Measurements from ENCODE around the gene BUB1B. TPM values are rescaled to one million over a fixed set of nuclear protein-coding genes. Genes with fewer than 3 reads are reported as not detected.
"Not testable (repeated sequence)": the region's sequence is repeated elsewhere in the genome, so short reads cannot be mapped to it uniquely, and the experiment has no call there.

Gene BUB1B
- polyA plus RNA-seq, 1 donor (not counting 4 experiments of a cell fraction or from before 2014, with no cell fraction given) = 19.7 TPM

GRCh38 chr15:40151499-40151898 is 9.4 kb upstream of the BUB1B start:
- no peaks in the 10 kb centered on the region for H3K9me1 ChIP-seq (ENCODE audit: control insufficient read depth, extremely low read depth, insufficient read depth, low read length)
- no peaks in the 10 kb centered on the region for H3K36me3 ChIP-seq (ENCODE audit: control insufficient read depth in 2 of 2, extremely low read depth in 1 of 2, insufficient read depth in 2 of 2, low read length in 2 of 2)
- no peaks in the 10 kb centered on the region for H3K79me2 ChIP-seq (ENCODE audit: control insufficient read depth, insufficient read depth, low read length)
- H3K4me2 ChIP-seq (ENCODE audit: control insufficient read depth, extremely low read depth, insufficient read depth, low read depth, low read length) = peak overlapping the region; percentile 43
- FAIRE-seq (no peak), DNase-seq (ENCODE audit: low read depth, low spot score) (no peak)
- no peaks in the 10 kb centered on the region for H3K27me3 ChIP-seq (ENCODE audit: control insufficient read depth, extremely low read depth, insufficient read depth, low read length)
- no peak overlapping the region for H3K27ac ChIP-seq (ENCODE audit: control insufficient read depth, insufficient read depth, low read length)
- no peak for TF ChIP-seq EZH2 (IDR thresholded peaks at IDR 0.05; ENCODE audit: low read length)
- TF ChIP-seq, protein P1, sequence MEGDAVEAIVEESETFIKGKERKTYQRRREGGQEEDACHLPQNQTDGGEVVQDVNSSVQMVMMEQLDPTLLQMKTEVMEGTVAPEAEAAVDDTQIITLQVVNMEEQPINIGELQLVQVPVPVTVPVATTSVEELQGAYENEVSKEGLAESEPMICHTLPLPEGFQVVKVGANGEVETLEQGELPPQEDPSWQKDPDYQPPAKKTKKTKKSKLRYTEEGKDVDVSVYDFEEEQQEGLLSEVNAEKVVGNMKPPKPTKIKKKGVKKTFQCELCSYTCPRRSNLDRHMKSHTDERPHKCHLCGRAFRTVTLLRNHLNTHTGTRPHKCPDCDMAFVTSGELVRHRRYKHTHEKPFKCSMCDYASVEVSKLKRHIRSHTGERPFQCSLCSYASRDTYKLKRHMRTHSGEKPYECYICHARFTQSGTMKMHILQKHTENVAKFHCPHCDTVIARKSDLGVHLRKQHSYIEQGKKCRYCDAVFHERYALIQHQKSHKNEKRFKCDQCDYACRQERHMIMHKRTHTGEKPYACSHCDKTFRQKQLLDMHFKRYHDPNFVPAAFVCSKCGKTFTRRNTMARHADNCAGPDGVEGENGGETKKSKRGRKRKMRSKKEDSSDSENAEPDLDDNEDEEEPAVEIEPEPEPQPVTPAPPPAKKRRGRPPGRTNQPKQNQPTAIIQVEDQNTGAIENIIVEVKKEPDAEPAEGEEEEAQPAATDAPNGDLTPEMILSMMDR (optimal IDR thresholded peaks at IDR 0.05 in 1 of 3, IDR thresholded peaks at IDR 0.05 in 1 of 3, conservative IDR thresholded peaks at IDR 0.05 in 1 of 3; ENCODE audit: extremely low read depth in 1 of 3, insufficient read depth in 2 of 3, low read length in 3 of 3) = no peak
- no peak overlapping the region for H3K9ac ChIP-seq (ENCODE audit: control insufficient read depth, extremely low read depth, insufficient read depth, low read length)
- H3K9me3 ChIP-seq (ENCODE audit: control insufficient read depth, low read depth, low read length) = no peaks in the 10 kb centered on the region
- H3K4me1 ChIP-seq (ENCODE audit: control insufficient read depth, extremely low read depth, insufficient read depth, low read length) = peaks cover 49% of the 10 kb centered on the region
- no peaks in the 10 kb centered on the region for H4K20me1 ChIP-seq (ENCODE audit: control insufficient read depth, extremely low read depth, insufficient read depth, low read length)
- no peak overlapping the region for H3K4me3 ChIP-seq (ENCODE audit: control insufficient read depth in 2 of 3, extremely low read depth in 1 of 3, insufficient read depth in 2 of 3, low read depth in 1 of 3, low read length in 3 of 3)
- H2AFZ ChIP-seq (ENCODE audit: control insufficient read depth, low read length) = no peak overlapping the region
- dilution Hi-C loops (cut with MboI; ENCODE audit: extremely low pct_ligation_motif_present, low sequenced_read_pairs) = no loop called here

- TF ChIP-seq, protein P1 (optimal IDR thresholded peaks at IDR 0.05 in 1 of 3, IDR thresholded peaks at IDR 0.05 in 1 of 3, conservative IDR thresholded peaks at IDR 0.05 in 1 of 3; ENCODE audit: extremely low read depth in 1 of 3, insufficient read depth in 2 of 3, low read length in 3 of 3) = no peak
- TF ChIP-seq EZH2 (IDR thresholded peaks at IDR 0.05; ENCODE audit: low read length) = no peak
- Histone ChIP-seq H3K4me3 (ENCODE audit: control insufficient read depth in 2 of 3, extremely low read depth in 1 of 3, insufficient read depth in 2 of 3, low read depth in 1 of 3, low read length in 3 of 3) (no peak overlapping the region), H3K36me3 (ENCODE audit: control insufficient read depth in 2 of 2, extremely low read depth in 1 of 2, insufficient read depth in 2 of 2, low read length in 2 of 2) (no peaks in the 10 kb centered on the region), H3K9me3 (ENCODE audit: control insufficient read depth, low read depth, low read length) (no peaks in the 10 kb centered on the region), H4K20me1 (ENCODE audit: control insufficient read depth, extremely low read depth, insufficient read depth, low read length) (no peaks in the 10 kb centered on the region), H3K27me3 (ENCODE audit: control insufficient read depth, extremely low read depth, insufficient read depth, low read length) (no peaks in the 10 kb centered on the region), H3K79me2 (ENCODE audit: control insufficient read depth, insufficient read depth, low read length) (no peaks in the 10 kb centered on the region), H3K9me1 (ENCODE audit: control insufficient read depth, extremely low read depth, insufficient read depth, low read length) (no peaks in the 10 kb centered on the region), H3K4me2 (ENCODE audit: control insufficient read depth, extremely low read depth, insufficient read depth, low read depth, low read length) (peak overlapping the region; percentile 43), H3K27ac (ENCODE audit: control insufficient read depth, insufficient read depth, low read length) (no peak overlapping the region), H3K4me1 (ENCODE audit: control insufficient read depth, extremely low read depth, insufficient read depth, low read length) (peaks cover 46% of the 10 kb centered on the region), H3K9ac (ENCODE audit: control insufficient read depth, extremely low read depth, insufficient read depth, low read length) (no peak overlapping the region), H2AFZ (ENCODE audit: control insufficient read depth, low read length) (no peak overlapping the region)
- dilution Hi-C loops (cut with MboI; ENCODE audit: extremely low pct_ligation_motif_present, low sequenced_read_pairs) = no loop called here
- no peak for DNase-seq (ENCODE audit: low read depth, low spot score)
- no peak for FAIRE-seq
Observed at GRCh38 chr15:40151991-40152390, 8.9 kb upstream of the BUB1B start.

- H3K4me3 ChIP-seq (ENCODE audit: control insufficient read depth in 2 of 3, extremely low read depth in 1 of 3, insufficient read depth in 2 of 3, low read depth in 1 of 3, low read length in 3 of 3); H3K36me3 ChIP-seq (ENCODE audit: control insufficient read depth in 2 of 2, extremely low read depth in 1 of 2, insufficient read depth in 2 of 2, low read length in 2 of 2); H3K9me1 ChIP-seq (ENCODE audit: control insufficient read depth, extremely low read depth, insufficient read depth, low read length); H3K4me2 ChIP-seq (ENCODE audit: control insufficient read depth, extremely low read depth, insufficient read depth, low read depth, low read length); H3K9ac ChIP-seq (ENCODE audit: control insufficient read depth, extremely low read depth, insufficient read depth, low read length); dilution Hi-C loops (cut with MboI; ENCODE audit: extremely low pct_ligation_motif_present, low sequenced_read_pairs); DNase-seq (ENCODE audit: low read depth, low spot score); H3K27me3 ChIP-seq (ENCODE audit: control insufficient read depth, extremely low read depth, insufficient read depth, low read length); H2AFZ ChIP-seq (ENCODE audit: control insufficient read depth, low read length); H4K20me1 ChIP-seq (ENCODE audit: control insufficient read depth, extremely low read depth, insufficient read depth, low read length); H3K27ac ChIP-seq (ENCODE audit: control insufficient read depth, insufficient read depth, low read length); H3K79me2 ChIP-seq (ENCODE audit: control insufficient read depth, insufficient read depth, low read length); H3K9me3 ChIP-seq (ENCODE audit: control insufficient read depth, low read depth, low read length): not testable (repeated sequence)
- H3K4me1 ChIP-seq (ENCODE audit: control insufficient read depth, extremely low read depth, insufficient read depth, low read length) = peaks cover 43% of the 10 kb centered on the region
- peak; percentile 17 for FAIRE-seq
Observed at GRCh38 chr15:40154821-40155220, 6.0 kb upstream of the BUB1B start.

Data from keratinocyte (primary cell).